Uterus (tissue), 4 donors: ENCODE results near the gene SF1. TPM values are rescaled to one million over a fixed set of nuclear protein-coding genes. Genes with fewer than 3 reads are reported as not detected.

Source experiments
- DNase-seq, 2 donors: peaks; one replicate each; pipeline ENCODE4 v3.0.0-alpha.2; 2019 to 2020
- H3K27ac ChIP-seq, 2 donors: fragments of 200-600 bp; sonication (generic); 1 replicate in 1 of 2; 2 replicates in 1 of 2; pipeline ENCODE4 v1.5.1; 2016 to 2018
- H3K27me3 ChIP-seq, 2 donors: fragments of 200-600 bp; sonication (generic); one replicate each; pipeline ENCODE4 v1.5.1; 2018 to 2019; ENCODE audit warnings: control low read depth in 1 of 2
- H3K36me3 ChIP-seq, 2 donors: fragments of 200-600 bp; sonication (generic); one replicate each; pipeline ENCODE4 v1.5.1; 2019; ENCODE audit warnings: control low read depth in 1 of 2
- H3K4me1 ChIP-seq, 2 donors: fragments of 200-600 bp; sonication (generic); one replicate each; pipeline ENCODE4 v1.5.1; 2018 to 2019; ENCODE audit warnings: control low read depth in 1 of 2
- H3K4me3 ChIP-seq, 2 donors: fragments of 200-600 bp; sonication (generic); 1 replicate in 1 of 2; 2 replicates in 1 of 2; pipeline ENCODE4 v1.5.1; 2018 to 2019; ENCODE audit warnings: mild to moderate bottlenecking in 1 of 2
- H3K9me3 ChIP-seq, 2 donors: fragments of 200-600 bp; sonication (generic); one replicate each; pipeline ENCODE4 v1.5.1; 2019; ENCODE audit warnings: control low read depth in 1 of 2
- CTCF ChIP-seq, 4 experiments: fragments of 200-600 bp in 2 of 4; fragments of 450-650 bp in 2 of 4; sonication (generic) in 2 of 4; IDR thresholded peaks; one replicate each; pipeline ENCODE4 v1.5.1; 2016 to 2019; ENCODE audit warnings: antibody characterized with exemption in 4 of 4, mild to moderate bottlenecking in 2 of 4, moderate library complexity in 1 of 4
- POLR2A ChIP-seq, 2 donors: fragments of 450-650 bp; IDR thresholded peaks; one replicate each; pipeline ENCODE4 v1.6.1; 2016; ENCODE audit warnings: antibody characterized with exemption in 2 of 2, mild to moderate bottlenecking in 1 of 2, moderate library complexity in 1 of 2
- intact Hi-C: fragments of 100-400 bp; cut with DNase I; formaldehyde crosslinking; loops from one replicate; pipeline ENCODE4 v1.15.1; 2023; ENCODE audit warnings: low total_unique reads
- total RNA-seq, 4 donors: library from RNA; depleted of rRNA in 3 of 4; stranded (reverse); fragments of >200 nt in 3 of 4; gene quantifications; one replicate each; pipeline versions ENCODE4 v1.1.0 to v1.2.4, GENCODE V29; 2014 to 2023
- donor health status: DM: yes; HTN: yes; CAD: no.

The SF1 gene
- total RNA-seq, 4 donors from 2014 or later, result 62.0 to 374 (median 219) TPM

GRCh38 chr11:64767344-64768299 lies 10.7 kb downstream of the SF1 start:
- intact Hi-C loops, result no loop called here
- H3K36me3 ChIP-seq, result no peaks in the 10 kb centered on the region
- TF ChIP-seq POLR2A (IDR thresholded peaks at IDR 0.05) (no peak), CTCF (IDR thresholded peaks at IDR 0.05) (peak; percentile 50 to 71 (median 53))
- peaks cover 0 to 10% of the 10 kb centered on the region in 2 donors for H3K4me1 ChIP-seq
- peak overlapping the region; percentile 17 to 21 for H3K27ac ChIP-seq
- H3K9me3 ChIP-seq, result no peaks in the 10 kb centered on the region
- no peak overlapping the region for H3K4me3 ChIP-seq
- peak in 1 of 2 donors; percentile 72 for DNase-seq
- H3K27me3 ChIP-seq, result no peaks in the 10 kb centered on the region

GRCh38 chr11:64766881-64767280 lies 11.5 kb downstream of the SF1 start:
- H3K27me3 ChIP-seq, result no peaks in the 10 kb centered on the region
- H3K27ac ChIP-seq, result peak overlapping the region; percentile 17 to 21
- no peaks in the 10 kb centered on the region for H3K9me3 ChIP-seq
- H3K4me3 ChIP-seq, result no peak overlapping the region
- no peaks in the 10 kb centered on the region for H3K36me3 ChIP-seq
- intact Hi-C loops, result no loop called here
- no peak for DNase-seq
- peaks cover 0 to 10% of the 10 kb centered on the region in 2 donors for H3K4me1 ChIP-seq
- TF ChIP-seq CTCF (IDR thresholded peaks at IDR 0.05), result no peak
- no peak for TF ChIP-seq POLR2A (IDR thresholded peaks at IDR 0.05)

GRCh38 chr11:64765851-64766665 lies 12.3 kb downstream of the SF1 start:
- Histone ChIP-seq H3K27me3 (no peaks in the 10 kb centered on the region), H3K9me3 (no peaks in the 10 kb centered on the region), H3K27ac (no peak overlapping the region), H3K4me3 (no peak overlapping the region), H3K4me1 (peaks cover 0 to 10% of the 10 kb centered on the region in 2 donors), H3K36me3 (no peaks in the 10 kb centered on the region)
- intact Hi-C loops, result no loop called here
- TF ChIP-seq CTCF (IDR thresholded peaks at IDR 0.05) (no peak), POLR2A (IDR thresholded peaks at IDR 0.05) (no peak)
- DNase-seq, result no peak

GRCh38 chr11:64765291-64765850 lies 13.0 kb downstream of the SF1 start:
- H3K36me3 ChIP-seq, result no peaks in the 10 kb centered on the region
- H3K27ac ChIP-seq, result no peak overlapping the region

More at GRCh38 chr11:64765291-64765850, 13.0 kb downstream of the SF1 start:
- no peak for DNase-seq
- H3K4me1 ChIP-seq, result peaks cover 5 to 13% of the 10 kb centered on the region in 2 donors
- H3K9me3 ChIP-seq, result no peaks in the 10 kb centered on the region
- no peaks in the 10 kb centered on the region for H3K27me3 ChIP-seq
- TF ChIP-seq CTCF (IDR thresholded peaks at IDR 0.05) (peak in 1 of 4 experiments; percentile 15), POLR2A (IDR thresholded peaks at IDR 0.05) (no peak)
- no peak overlapping the region for H3K4me3 ChIP-seq
- intact Hi-C loops, result no loop called here
